Inflammatory macrophage treated with lipopolysaccharide for 1 hour (primary cell): Measurements from ENCODE around the gene CTBP2.

Experiments
- DNase-seq, 2 donors: peaks; one replicate each; pipeline ENCODE4 v3.0.0-alpha.2; 2020 to 2022

Gene CTBP2

DNA sequence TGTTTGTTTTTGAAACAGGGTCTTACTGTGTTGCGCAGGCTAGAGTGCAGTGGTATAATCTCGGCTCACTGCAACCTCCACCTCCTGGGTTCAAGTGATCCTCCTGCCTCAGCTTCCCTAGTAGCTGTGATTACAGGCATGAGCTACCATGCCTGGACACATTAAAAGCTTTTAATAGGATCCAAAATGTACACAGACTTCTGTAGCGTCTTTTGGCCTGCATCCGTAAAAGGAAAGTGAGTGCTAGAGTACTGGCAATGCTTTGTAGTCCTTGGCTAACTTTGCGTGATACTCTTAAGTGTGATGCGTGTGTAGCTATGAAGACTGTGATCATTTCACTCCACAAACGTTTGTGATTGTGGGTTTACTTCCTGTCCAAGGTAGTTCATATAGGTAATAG, 205.1 kb downstream of the CTBP2 start:
- DNase-seq: no peak

- DNase-seq: no peak
These were observed 206.9 kb downstream of the CTBP2 start for GRCh38 chr10:124953421-124953820.

- DNase-seq: no peak
These were observed 208.2 kb downstream of the CTBP2 start for GRCh38 chr10:124952123-124952522.

DNA sequence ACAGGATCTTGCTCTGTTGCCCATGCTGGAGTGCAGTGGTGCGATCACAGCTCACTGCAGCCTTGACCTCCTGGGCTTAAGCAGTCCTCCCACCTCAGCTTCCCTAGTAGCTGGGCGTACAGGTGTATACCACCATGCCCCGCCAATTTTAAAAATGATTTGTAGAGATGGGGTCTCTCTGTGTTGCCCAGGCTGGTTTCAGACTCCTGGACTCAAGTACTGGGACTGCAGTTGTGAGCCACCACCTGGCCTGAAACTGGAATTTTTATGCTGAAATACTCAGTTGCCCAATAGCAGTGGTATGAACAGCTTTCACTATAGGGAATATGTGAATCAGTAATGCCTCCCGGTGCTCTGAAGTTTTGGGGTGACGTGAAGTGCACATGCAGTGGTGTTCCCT, 210.8 kb downstream of the CTBP2 start:
- peak; percentile 10 to 26 for DNase-seq

GRCh38 chr10:124946945-124947344, 213.4 kb downstream of the CTBP2 start:
- no peak for DNase-seq

- DNase-seq: no peak
These were observed 215.4 kb downstream of the CTBP2 start for GRCh38 chr10:124944982-124945381.

DNA sequence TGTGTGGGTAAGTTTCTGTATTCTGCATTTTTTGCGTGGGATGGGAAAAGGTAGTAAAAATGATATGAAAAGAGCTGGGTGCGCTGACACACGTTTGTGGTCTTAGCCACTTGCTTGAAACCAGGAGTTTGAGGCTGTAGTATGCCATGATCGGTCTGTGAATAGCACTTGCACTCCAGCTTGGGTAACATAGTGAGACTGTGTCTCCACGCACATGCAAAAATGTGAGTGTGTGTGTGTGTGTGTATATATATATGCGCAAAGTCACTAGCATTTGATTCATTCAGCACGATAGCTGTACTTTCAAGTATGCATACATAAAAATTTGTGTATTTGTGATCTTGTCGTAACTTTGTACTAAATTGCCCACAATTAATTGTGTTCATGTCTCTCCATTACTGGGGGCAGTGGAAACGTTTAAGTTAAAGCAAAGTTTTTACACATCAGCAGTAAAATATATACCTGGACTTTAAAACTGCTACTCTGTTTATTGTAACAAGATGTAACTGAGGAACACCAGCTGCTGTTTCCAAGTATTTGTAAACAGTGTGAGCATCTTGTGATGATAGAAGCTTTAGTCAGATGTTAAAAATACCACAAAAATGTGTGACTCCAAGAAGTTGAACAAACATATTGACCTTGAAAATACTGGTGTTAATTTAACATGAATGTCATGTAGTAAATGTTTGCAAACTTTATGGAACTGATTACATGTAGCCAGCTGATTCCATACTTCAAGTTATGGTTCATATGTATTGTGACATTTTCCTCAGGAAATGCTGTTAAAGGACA, 216.9 kb downstream of the CTBP2 start:
- DNase-seq: peak; percentile 5 to 42

- DNase-seq: peak; percentile 14 to 39
These were observed 217.8 kb downstream of the CTBP2 start for GRCh38 chr10:124942317-124943169.

- no peak for DNase-seq
These were observed 218.5 kb downstream of the CTBP2 start, which contains the start of gene ZRANB1 for GRCh38 chr10:124941823-124942222. Gene ZRANB1 (plus strand): TSS chr10:124942123. CDS start chr10:124942494, 371 bp downstream.

DNA sequence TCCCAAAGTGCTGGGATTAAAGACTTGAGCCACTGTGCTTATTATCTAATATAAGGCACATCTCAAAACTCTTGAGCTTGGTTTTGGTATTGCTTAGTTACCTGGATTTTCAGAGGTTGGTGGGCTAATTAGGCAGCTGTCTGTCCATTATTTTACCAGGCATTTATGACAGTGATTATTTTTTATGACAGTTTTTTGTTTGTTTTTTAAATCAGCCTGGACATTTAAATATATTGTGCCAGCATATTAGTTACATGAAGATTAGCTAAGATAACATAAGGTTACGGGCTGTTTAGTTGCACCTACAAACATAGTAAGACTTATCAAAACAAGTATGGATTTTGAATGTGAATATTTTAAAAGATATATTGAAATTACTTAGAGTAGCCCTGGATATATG, 221.1 kb downstream of the CTBP2 start:
- DNase-seq: no peak

DNA sequence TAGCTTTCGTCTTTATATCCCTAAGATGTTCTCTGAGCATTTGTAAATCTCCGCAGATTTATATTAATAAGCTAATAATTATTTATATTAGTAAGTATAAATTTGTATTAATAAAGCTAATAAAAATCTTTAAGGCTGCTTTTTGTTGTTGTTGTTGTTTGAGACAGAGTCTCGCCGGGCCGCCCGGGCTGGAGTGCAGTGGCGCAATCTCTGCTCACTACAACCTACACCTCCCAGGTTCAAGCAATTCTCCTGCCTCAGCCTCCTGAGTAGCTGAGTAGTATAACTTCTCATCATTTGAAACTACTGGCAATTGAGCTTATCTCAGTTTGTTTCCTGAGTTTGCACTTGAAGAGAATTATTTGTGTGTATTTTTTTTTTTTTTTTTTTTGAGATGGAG, 223.6 kb downstream of the CTBP2 start:
- DNase-seq: no peak

DNA sequence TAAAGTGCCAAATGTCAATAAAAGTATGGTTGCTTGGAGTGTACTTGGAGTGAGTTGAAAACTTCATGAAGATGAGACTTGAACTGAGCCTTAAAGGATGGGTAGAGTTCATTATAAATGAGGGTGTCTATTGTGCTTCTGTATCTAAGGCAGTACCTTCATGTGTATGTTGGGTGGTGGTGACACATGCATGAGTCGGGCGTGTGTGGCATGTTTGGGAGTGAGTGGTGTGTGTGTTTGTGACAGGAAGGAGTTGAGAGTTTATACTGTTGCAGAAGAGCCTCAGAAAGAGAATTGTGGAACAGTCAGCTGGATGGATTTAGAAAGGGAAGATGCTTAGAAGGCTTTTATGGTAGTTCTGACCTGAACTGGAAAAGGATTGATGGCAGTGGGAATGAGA, 224.4 kb downstream of the CTBP2 start:
- DNase-seq: no peak
